Mesendoderm (in vitro differentiated cells): ENCODE data around the gene STAG2.

Source experiments
- DNase-seq: peaks from one replicate; pipeline ENCODE4 v3.0.0; 2013
- H2AK5ac ChIP-seq: 2 replicates; pipeline ENCODE4 v1.6.1; 2013; ENCODE audit warnings: low read length, inconsistent platforms
- H2BK120ac ChIP-seq: 2 replicates; pipeline ENCODE4 v1.6.1; 2013; ENCODE audit warnings: low read depth, mild to moderate bottlenecking, low read length, moderate library complexity, mixed read lengths
- H2BK15ac ChIP-seq: replicated peaks from 2 replicates; pipeline ENCODE4 v1.6.1; 2013; ENCODE audit warnings: low read depth, mild to moderate bottlenecking, moderate library complexity
- H2BK5ac ChIP-seq: 2 replicates; pipeline ENCODE4 v1.6.1; 2013; ENCODE audit warnings: low read length, inconsistent platforms
- H3K18ac ChIP-seq: 2 replicates; pipeline ENCODE4 v1.6.1; 2013; ENCODE audit warnings: mild to moderate bottlenecking, low read length, mixed read lengths
- H3K23ac ChIP-seq: one replicate; pipeline ENCODE4 v1.6.1; 2013; ENCODE audit warnings: low read length
- H3K27ac ChIP-seq: 2 replicates; pipeline ENCODE4 v1.5.1; 2013; ENCODE audit warnings: low read depth, mild to moderate bottlenecking, inconsistent platforms, low read length, moderate library complexity
- H3K27me3 ChIP-seq: 2 replicates; pipeline ENCODE4 v1.6.1; 2013; ENCODE audit warnings: low read length, control low read depth, mild to moderate bottlenecking, inconsistent platforms; ENCODE audit not compliant: insufficient read depth, poor library complexity
- H3K36me3 ChIP-seq: 2 replicates; pipeline ENCODE4 v1.6.1; 2013; ENCODE audit warnings: low read length, inconsistent platforms; ENCODE audit not compliant: control insufficient read depth, insufficient read depth
- H3K4ac ChIP-seq: one replicate; pipeline ENCODE4 v1.6.1; 2013; ENCODE audit warnings: low read depth, mild to moderate bottlenecking, low read length, moderate library complexity
- H3K4me1 ChIP-seq: 2 replicates; pipeline ENCODE4 v1.6.1; 2013; ENCODE audit warnings: low read depth, low read length, inconsistent platforms; ENCODE audit not compliant: control insufficient read depth
- H3K4me2 ChIP-seq: 2 replicates; pipeline ENCODE4 v1.6.1; 2013; ENCODE audit warnings: low read length
- H3K4me3 ChIP-seq: 2 replicates; pipeline ENCODE4 v1.5.1; 2013; ENCODE audit warnings: mild to moderate bottlenecking, low read length
- H3K56ac ChIP-seq: one replicate; pipeline ENCODE4 v1.6.1; 2013; ENCODE audit warnings: low read length
- H3K79me1 ChIP-seq: 2 replicates; pipeline ENCODE4 v1.6.1; 2013; ENCODE audit warnings: low read length, inconsistent platforms
- H3K79me2 ChIP-seq: 2 replicates; pipeline ENCODE4 v1.6.1; 2013; ENCODE audit warnings: mild to moderate bottlenecking, low read length; ENCODE audit not compliant: control insufficient read depth, insufficient read depth
- H3K9ac ChIP-seq: 2 replicates; pipeline ENCODE4 v1.6.1; 2013; ENCODE audit warnings: low read length, inconsistent platforms
- H4K5ac ChIP-seq: one replicate; pipeline ENCODE4 v1.6.1; 2013; ENCODE audit warnings: low read length
- H4K8ac ChIP-seq: one replicate; pipeline ENCODE4 v1.6.1; 2013; ENCODE audit warnings: low read depth, mild to moderate bottlenecking, control low read depth, low read length, moderate library complexity
- WGBS: extraction: QIAGEN DNeasy Blood & Tissue Kit; methylation state at CpG from one replicate; pipeline ENCODE4 v1.1.7; 2013; ENCODE audit warnings: low lambda C conversion rate, missing lambda C conversion rate; ENCODE audit not compliant: insufficient coverage; ENCODE audit errors: extremely low coverage; 5-methylcytosine and 5-hydroxymethylcytosine counted together

The STAG2 gene

GRCh38 chrX:124010157-124010556, 48.7 kb downstream of the STAG2 start:
- Histone ChIP-seq H3K79me1 (no peaks in the 10 kb centered on the region), H3K27me3 (no peaks in the 10 kb centered on the region), H3K4me3 (no peak overlapping the region), H3K4ac (no peak overlapping the region), H3K79me2 (peaks cover 50% of the 10 kb centered on the region), H3K4me1 (no peaks in the 10 kb centered on the region), H4K8ac (no peak overlapping the region), H3K27ac (no peak overlapping the region), H3K4me2 (no peak overlapping the region), H3K9ac (no peak overlapping the region), H2BK120ac (no peak overlapping the region), H3K36me3 (no peaks in the 10 kb centered on the region), H2BK5ac (no peak overlapping the region), H4K5ac (no peak overlapping the region), H3K23ac (no peak overlapping the region), H3K18ac (no peak overlapping the region), H2AK5ac (no peak overlapping the region), H3K56ac (no peak overlapping the region), H2BK15ac (no peak overlapping the region)
- WGBS: no CpG with 5 or more reads among the region's 3 CpGs
- no peak for DNase-seq

GRCh38 chrX:124010566-124010965, 49.1 kb downstream of the STAG2 start:
- H3K27me3 ChIP-seq: no peaks in the 10 kb centered on the region
- no peak overlapping the region for H2BK5ac ChIP-seq
- no peak overlapping the region for H3K18ac ChIP-seq
- H3K36me3 ChIP-seq: no peaks in the 10 kb centered on the region
- no peak overlapping the region for H3K4ac ChIP-seq
- no peak overlapping the region for H4K5ac ChIP-seq
- H2AK5ac ChIP-seq: no peak overlapping the region
- H3K23ac ChIP-seq: no peak overlapping the region
- no peaks in the 10 kb centered on the region for H3K79me1 ChIP-seq
- no peak overlapping the region for H2BK15ac ChIP-seq
- no peak overlapping the region for H3K9ac ChIP-seq
- no peak overlapping the region for H3K4me2 ChIP-seq
- H2BK120ac ChIP-seq: no peak overlapping the region
- H3K56ac ChIP-seq: no peak overlapping the region
- peaks cover 51% of the 10 kb centered on the region for H3K79me2 ChIP-seq
- H3K27ac ChIP-seq: no peak overlapping the region
- WGBS: no CpG with 5 or more reads among the region's 3 CpGs
- no peak overlapping the region for H3K4me3 ChIP-seq
- H4K8ac ChIP-seq: no peak overlapping the region
- no peak for DNase-seq
- no peaks in the 10 kb centered on the region for H3K4me1 ChIP-seq

GRCh38 chrX:124015721-124016120, 54.2 kb downstream of the STAG2 start:
- Histone ChIP-seq H3K18ac (no peak overlapping the region), H3K9ac (no peak overlapping the region), H2BK15ac (no peak overlapping the region), H3K79me1 (no peaks in the 10 kb centered on the region), H3K4ac (no peak overlapping the region), H3K4me3 (no peak overlapping the region), H3K79me2 (peaks cover 53% of the 10 kb centered on the region), H4K8ac (no peak overlapping the region), H2AK5ac (no peak overlapping the region), H3K27ac (no peak overlapping the region), H3K27me3 (no peaks in the 10 kb centered on the region), H2BK120ac (no peak overlapping the region), H3K36me3 (no peaks in the 10 kb centered on the region), H3K4me2 (no peak overlapping the region), H4K5ac (no peak overlapping the region), H3K4me1 (no peaks in the 10 kb centered on the region), H3K56ac (no peak overlapping the region), H2BK5ac (no peak overlapping the region), H3K23ac (no peak overlapping the region)
- no CpG with 5 or more reads among the region's 1 CpG for WGBS
- DNase-seq: no peak

- H4K5ac ChIP-seq: no peak overlapping the region
- H3K23ac ChIP-seq: no peak overlapping the region
- no peak for DNase-seq
- no peak overlapping the region for H3K4ac ChIP-seq
- no peak overlapping the region for H3K4me2 ChIP-seq
- peaks cover 47% of the 10 kb centered on the region for H3K79me2 ChIP-seq
- no peaks in the 10 kb centered on the region for H3K36me3 ChIP-seq
- H3K4me1 ChIP-seq: no peaks in the 10 kb centered on the region
- H2BK5ac ChIP-seq: no peak overlapping the region
- no peak overlapping the region for H2BK120ac ChIP-seq
- H4K8ac ChIP-seq: no peak overlapping the region
- H3K9ac ChIP-seq: no peak overlapping the region
- no peak overlapping the region for H2AK5ac ChIP-seq
- H3K27ac ChIP-seq: no peak overlapping the region
- no peak overlapping the region for H3K56ac ChIP-seq
- H3K27me3 ChIP-seq: no peaks in the 10 kb centered on the region
- no peak overlapping the region for H2BK15ac ChIP-seq
- H3K79me1 ChIP-seq: no peaks in the 10 kb centered on the region
- H3K18ac ChIP-seq: no peak overlapping the region
- no CpG with 5 or more reads among the region's 1 CpG for WGBS
- H3K4me3 ChIP-seq: no peak overlapping the region
These were observed 55.3 kb downstream of the STAG2 start for GRCh38 chrX:124016825-124017224.

- H3K27me3 ChIP-seq: no peaks in the 10 kb centered on the region
- H3K4ac ChIP-seq: no peak overlapping the region
- H3K27ac ChIP-seq: no peak overlapping the region
- H3K79me2 ChIP-seq: peaks cover 44% of the 10 kb centered on the region
- H4K5ac ChIP-seq: no peak overlapping the region
- H3K79me1 ChIP-seq: no peaks in the 10 kb centered on the region
- no peak overlapping the region for H3K4me3 ChIP-seq
- no CpG with 5 or more reads among the region's 1 CpG for WGBS
- H3K9ac ChIP-seq: no peak overlapping the region
- no peak overlapping the region for H4K8ac ChIP-seq
- H2BK5ac ChIP-seq: no peak overlapping the region
- no peak overlapping the region for H3K4me2 ChIP-seq
- H3K23ac ChIP-seq: no peak overlapping the region
- no peak overlapping the region for H2BK15ac ChIP-seq
- DNase-seq: no peak
- H3K56ac ChIP-seq: no peak overlapping the region
- H3K18ac ChIP-seq: no peak overlapping the region
- no peak overlapping the region for H2BK120ac ChIP-seq
- H2AK5ac ChIP-seq: no peak overlapping the region
- H3K36me3 ChIP-seq: no peaks in the 10 kb centered on the region
- no peaks in the 10 kb centered on the region for H3K4me1 ChIP-seq
These were observed 56.5 kb downstream of the STAG2 start for GRCh38 chrX:124018023-124018422.

- H3K4me1 ChIP-seq: no peaks in the 10 kb centered on the region
- H3K4me3 ChIP-seq: no peak overlapping the region
- H4K5ac ChIP-seq: no peak overlapping the region
- H4K8ac ChIP-seq: no peak overlapping the region
- no peak overlapping the region for H2BK15ac ChIP-seq
- no peak overlapping the region for H2AK5ac ChIP-seq
- no peak overlapping the region for H3K23ac ChIP-seq
- H3K9ac ChIP-seq: no peak overlapping the region
- H2BK5ac ChIP-seq: no peak overlapping the region
- H3K18ac ChIP-seq: no peak overlapping the region
- no peak overlapping the region for H3K56ac ChIP-seq
- H3K4me2 ChIP-seq: no peak overlapping the region
- H2BK120ac ChIP-seq: no peak overlapping the region
- H3K79me2 ChIP-seq: peaks cover 9% of the 10 kb centered on the region
- no peaks in the 10 kb centered on the region for H3K36me3 ChIP-seq
- WGBS: no CpG with 5 or more reads among the region's 3 CpGs
- no peak overlapping the region for H3K4ac ChIP-seq
- H3K79me1 ChIP-seq: no peaks in the 10 kb centered on the region
- no peak overlapping the region for H3K27ac ChIP-seq
- no peaks in the 10 kb centered on the region for H3K27me3 ChIP-seq
- no peak for DNase-seq
These were observed 62.3 kb downstream of the STAG2 start for GRCh38 chrX:124023838-124024238.
